PFSK-1 (cell line): ENCODE results near the gene CSTF1.

Experiments
- FOXP2 ChIP-seq: optimal IDR thresholded peaks from 2 replicates; pipeline ENCODE3; 2011; ENCODE audit warnings: borderline replicate concordance, control low read depth, inconsistent platforms; ENCODE audit not compliant: insufficient read depth; ENCODE audit errors: extremely low read length, extremely low read depth
- POLR2AphosphoS5 ChIP-seq: IDR thresholded peaks from 2 replicates; pipeline ENCODE4 v1.6.1; 2012; ENCODE audit warnings: low read depth, mild to moderate bottlenecking, control low read depth, low read length, moderate library complexity
- REST ChIP-seq, 2 experiments: IDR thresholded peaks; 2 replicates each; pipeline versions ENCODE4 v1.6.1 to v1.8.0; 2011 to 2012; ENCODE audit warnings: low read depth in 2 of 2, low read length in 2 of 2, control low read depth in 1 of 2, inconsistent platforms in 1 of 2, mild to moderate bottlenecking in 1 of 2, moderate library complexity in 1 of 2; ENCODE audit not compliant: insufficient read depth in 1 of 2
- TAF1 ChIP-seq: IDR thresholded peaks from 2 replicates; pipeline ENCODE4 v1.6.1; 2012; ENCODE audit warnings: low read length, control low read depth, borderline replicate concordance; ENCODE audit not compliant: insufficient read depth

GRCh38 chr20:56378386-56378785 is 14.1 kb upstream of the CSTF1 start:
- TF ChIP-seq REST (IDR thresholded peaks at IDR 0.05; ENCODE audit: insufficient read depth in 1 of 2, low read depth in 2 of 2, low read length in 2 of 2), result no peak
- no peak for TF ChIP-seq POLR2AphosphoS5
- no peak for TF ChIP-seq TAF1
- TF ChIP-seq FOXP2, result no peak
